GM06990 (cell line): Measurements from ENCODE around the gene GNA12.

Source experiments
- DNase-seq: peaks from one replicate; pipeline ENCODE4 v3.0.0-alpha.2; 2011; ENCODE audit not compliant: insufficient read length; ENCODE audit errors: extremely low read depth
- H3K27me3 ChIP-seq: replicated peaks from 2 replicates; pipeline ENCODE4 v1.6.0; 2011; ENCODE audit warnings: low read length; ENCODE audit not compliant: control insufficient read depth, insufficient read depth
- H3K36me3 ChIP-seq: 2 replicates; pipeline ENCODE4 v1.5.1; 2011; ENCODE audit warnings: low read length; ENCODE audit not compliant: control insufficient read depth, insufficient read depth
- H3K4me3 ChIP-seq: replicated peaks from 2 replicates; pipeline ENCODE4 v1.5.1; 2011; ENCODE audit warnings: low read depth, mild to moderate bottlenecking, control low read depth, low read length
- CTCF ChIP-seq: IDR thresholded peaks from 2 replicates; pipeline ENCODE4 v1.5.1; 2011; ENCODE audit warnings: low read length, control low read depth, mild to moderate bottlenecking, inconsistent platforms; ENCODE audit not compliant: insufficient read depth, poor library complexity, severe bottlenecking

Gene GNA12

GRCh38 chr7:2809903-2810625, 34.0 kb downstream of the GNA12 start:
- DNase-seq = no peak
- no peak for TF ChIP-seq CTCF
- Histone ChIP-seq H3K27me3 (no peaks in the 10 kb centered on the region), H3K4me3 (no peak overlapping the region), H3K36me3 (no peaks in the 10 kb centered on the region; the same call in none of the 2 replicates)

DNA sequence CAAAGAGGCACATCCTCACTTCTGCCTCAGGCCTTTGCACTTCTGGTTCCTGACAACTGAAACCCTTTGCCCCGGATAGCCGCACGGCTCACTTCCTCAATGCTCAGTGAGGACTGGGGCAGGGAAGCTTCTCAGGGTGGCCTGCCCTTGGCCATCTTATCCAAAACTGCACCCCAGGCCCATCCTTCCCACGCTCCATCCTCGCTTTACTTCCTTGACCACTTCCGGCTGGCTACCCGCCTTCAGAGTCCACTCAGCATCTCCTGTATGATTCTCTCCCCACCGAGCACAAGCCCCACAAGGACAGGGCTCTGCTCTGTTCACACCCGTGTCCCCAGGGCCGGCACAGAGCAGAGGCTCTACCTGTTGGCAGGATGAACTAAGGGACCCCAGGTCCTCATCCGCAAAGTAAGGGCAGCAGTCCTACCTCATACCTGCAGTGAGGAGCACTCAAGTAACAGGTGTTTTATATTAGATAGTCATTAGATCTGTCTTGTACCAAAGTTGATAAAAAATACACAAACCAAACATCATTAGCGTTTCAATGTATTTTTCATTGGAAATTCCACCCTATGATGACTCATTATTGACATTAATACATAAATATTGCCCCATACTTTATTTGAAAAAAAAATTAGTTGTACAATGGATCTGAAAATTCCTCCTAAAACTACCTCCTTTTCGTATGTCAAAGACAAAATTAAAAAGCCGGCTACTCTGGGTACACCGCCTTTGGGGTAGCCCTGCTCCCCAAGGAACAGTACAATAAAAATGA, 35.0 kb downstream of the GNA12 start:
- no peaks in the 10 kb centered on the region for H3K27me3 ChIP-seq
- no peaks in the 10 kb centered on the region; the same call in none of the 2 replicates for H3K36me3 ChIP-seq
- DNase-seq = no peak
- no peak overlapping the region for H3K4me3 ChIP-seq
- no peak for TF ChIP-seq CTCF

DNA sequence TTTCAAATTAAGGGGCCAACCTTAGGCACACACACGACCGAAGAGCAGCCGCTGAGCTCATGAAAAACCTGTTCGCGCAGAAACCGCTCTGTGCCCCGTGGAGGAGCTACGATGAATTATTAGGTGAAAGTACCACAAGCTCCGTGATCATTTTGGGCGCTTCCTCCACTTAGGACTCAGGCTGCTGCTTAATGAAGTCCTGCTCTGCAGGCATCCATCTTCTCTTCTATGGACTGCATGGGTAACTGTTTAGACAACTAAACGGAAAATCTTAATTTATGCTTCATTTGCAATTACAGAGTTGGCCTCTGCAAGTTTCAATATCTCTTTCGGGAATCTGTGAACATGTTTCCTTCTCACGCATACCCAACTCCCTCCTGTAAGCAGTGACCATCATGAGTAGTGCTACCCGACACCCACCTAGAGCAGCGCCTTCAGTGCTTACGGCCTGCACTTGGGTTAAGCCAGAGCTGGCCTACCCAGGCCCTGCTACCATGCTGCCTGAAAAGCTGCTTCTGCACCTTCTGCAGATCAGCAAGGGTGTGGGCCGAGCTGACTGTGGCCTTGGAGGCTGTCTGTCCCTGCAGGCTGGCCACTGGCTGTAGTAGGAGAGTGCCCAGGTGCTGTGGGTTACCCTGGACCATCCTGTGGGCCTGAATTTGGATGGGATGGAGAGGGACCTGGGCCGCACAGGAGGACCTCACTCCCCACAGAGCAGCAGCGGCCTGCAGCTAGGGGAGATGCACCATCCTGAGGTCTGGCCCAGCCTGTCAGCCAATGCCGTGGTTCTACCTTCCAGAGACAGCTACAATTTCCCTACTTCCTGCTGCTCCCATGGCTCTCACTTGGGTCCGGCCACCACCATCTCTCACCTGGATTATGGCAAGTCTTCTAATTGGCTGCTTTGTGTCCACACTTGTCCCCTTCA, 36.0 kb downstream of the GNA12 start:
- H3K36me3 ChIP-seq = no peaks in the 10 kb centered on the region; the same call in 1 of the 2 replicates
- no peak overlapping the region for H3K4me3 ChIP-seq
- no peaks in the 10 kb centered on the region for H3K27me3 ChIP-seq
- no peak for TF ChIP-seq CTCF
- DNase-seq = no peak

DNA sequence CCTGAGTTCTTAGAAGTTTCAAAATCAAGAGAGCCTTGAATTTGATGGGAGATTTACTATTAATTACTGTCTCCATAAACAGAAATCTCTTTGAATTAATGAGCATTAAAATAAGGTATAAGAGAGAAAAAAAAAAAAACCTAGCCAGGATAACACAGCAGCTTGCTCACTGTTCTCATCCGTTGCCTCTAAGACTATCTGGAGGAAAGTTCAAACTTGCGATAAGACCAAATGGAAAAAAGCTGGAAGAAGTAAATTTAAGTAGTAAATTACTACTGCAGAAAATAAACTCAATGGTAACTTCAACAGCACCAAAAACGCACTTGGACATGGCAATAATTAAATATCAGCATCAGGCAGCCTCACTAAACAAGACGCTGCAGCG, 36.7 kb downstream of the GNA12 start:
- Histone ChIP-seq H3K36me3 (no peaks in the 10 kb centered on the region; the same call in 1 of the 2 replicates), H3K27me3 (no peaks in the 10 kb centered on the region), H3K4me3 (no peak overlapping the region)
- no peak for DNase-seq
- no peak for TF ChIP-seq CTCF

DNA sequence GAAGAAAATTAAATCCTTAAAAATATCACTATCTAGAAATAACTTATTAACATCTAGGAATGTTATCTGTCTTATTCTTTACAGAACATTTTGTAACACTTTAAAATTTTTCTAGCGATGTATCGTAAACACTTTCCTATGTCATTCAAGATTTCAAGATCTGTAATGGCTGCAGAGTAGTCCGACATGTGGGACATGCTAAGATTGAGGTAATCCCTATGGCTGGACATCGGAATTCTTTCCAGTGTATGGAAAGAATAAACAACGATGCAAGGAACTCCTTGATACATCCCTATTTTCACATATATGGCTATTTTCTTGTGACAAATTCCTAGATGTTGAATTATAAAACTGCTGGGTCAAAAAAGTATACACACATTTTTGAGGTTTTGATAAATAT, 37.5 kb downstream of the GNA12 start:
- H3K4me3 ChIP-seq = no peak overlapping the region
- no peak for DNase-seq
- no peaks in the 10 kb centered on the region; the same call in 1 of the 2 replicates for H3K36me3 ChIP-seq
- TF ChIP-seq CTCF = no peak
- H3K27me3 ChIP-seq = no peaks in the 10 kb centered on the region
